ENCODE results near the gene CNTNAP5. TPM values are rescaled to one million over a fixed set of nuclear protein-coding genes. Genes with fewer than 3 reads are reported as not detected.

Gene CNTNAP5
- total RNA-seq, 1 donor from 2014 or later: not detected

GRCh38 chr2:124018890-124019289, 6.2 kb upstream of the CNTNAP5 start:
- H3K9me3 ChIP-seq (replicated peaks): no peaks in the 10 kb centered on the region
- H3K27ac ChIP-seq (replicated peaks): no peak overlapping the region
- H3K36me3 ChIP-seq: no peaks in the 10 kb centered on the region
- TF ChIP-seq CTCF (IDR thresholded peaks at IDR 0.05; ENCODE audit: borderline replicate concordance): no peak
- intact Hi-C loops (cut with micrococcal nuclease): no loop called here
- H3K4me1 ChIP-seq: no peaks in the 10 kb centered on the region
- H3K27me3 ChIP-seq (ENCODE audit: low read depth): peaks cover 30% of the 10 kb centered on the region
- no peak overlapping the region for H3K4me3 ChIP-seq
- DNase-seq: no peak

- intact Hi-C loops (cut with micrococcal nuclease): no loop called here
- Histone ChIP-seq H3K9me3 (replicated peaks) (no peaks in the 10 kb centered on the region), H3K27me3 (ENCODE audit: low read depth) (peaks cover 73% of the 10 kb centered on the region), H3K36me3 (no peaks in the 10 kb centered on the region), H3K27ac (replicated peaks) (no peak overlapping the region), H3K4me1 (peaks cover 3% of the 10 kb centered on the region), H3K4me3 (peak overlapping the region; percentile 27)
- no peak for DNase-seq
- no peak for TF ChIP-seq CTCF (IDR thresholded peaks at IDR 0.05; ENCODE audit: borderline replicate concordance)
These were observed 421 bp upstream of the CNTNAP5 start for GRCh38 chr2:124024561-124025170.

GRCh38 chr2:124025891-124026434, 876 bp downstream of the CNTNAP5 start:
- H3K27ac ChIP-seq (replicated peaks): no peak overlapping the region
- H3K9me3 ChIP-seq (replicated peaks): no peaks in the 10 kb centered on the region
- H3K27me3 ChIP-seq (ENCODE audit: low read depth): peaks cover 73% of the 10 kb centered on the region
- no peaks in the 10 kb centered on the region for H3K36me3 ChIP-seq
- H3K4me3 ChIP-seq: no peak overlapping the region
- intact Hi-C loops (cut with micrococcal nuclease): no loop called here
- TF ChIP-seq CTCF (IDR thresholded peaks at IDR 0.05; ENCODE audit: borderline replicate concordance): no peak
- DNase-seq: no peak
- peaks cover 3% of the 10 kb centered on the region for H3K4me1 ChIP-seq

- Histone ChIP-seq H3K27me3 (ENCODE audit: low read depth) (peaks cover 67% of the 10 kb centered on the region), H3K4me1 (peaks cover 3% of the 10 kb centered on the region), H3K36me3 (no peaks in the 10 kb centered on the region), H3K4me3 (no peak overlapping the region), H3K9me3 (replicated peaks) (no peaks in the 10 kb centered on the region), H3K27ac (replicated peaks) (no peak overlapping the region)
- intact Hi-C loops (cut with micrococcal nuclease): no loop called here
- DNase-seq: no peak
- TF ChIP-seq CTCF (IDR thresholded peaks at IDR 0.05; ENCODE audit: borderline replicate concordance): no peak
These were observed 1.4 kb downstream of the CNTNAP5 start for GRCh38 chr2:124026503-124026902.

- intact Hi-C loops (cut with micrococcal nuclease): no loop called here
- peak; percentile 74 for TF ChIP-seq CTCF (IDR thresholded peaks at IDR 0.05; ENCODE audit: borderline replicate concordance)
- no peak for DNase-seq
- Histone ChIP-seq H3K27ac (replicated peaks) (no peak overlapping the region), H3K9me3 (replicated peaks) (no peaks in the 10 kb centered on the region), H3K36me3 (no peaks in the 10 kb centered on the region), H3K4me1 (peaks cover 3% of the 10 kb centered on the region), H3K27me3 (ENCODE audit: low read depth) (peaks cover 61% of the 10 kb centered on the region), H3K4me3 (no peak overlapping the region)
These were observed 2.1 kb downstream of the CNTNAP5 start for GRCh38 chr2:124027182-124027581.
